Tibial artery (tissue), 4 donors: ENCODE results near the gene RASA3.
A peak's percentile ranks its signal among the peaks of the same experiment; 100 is the strongest.

Experiments used
- DNase-seq, 2 donors: peaks; one replicate each; pipeline ENCODE4 v3.0.0-alpha.2; 2019
- H3K27ac ChIP-seq, 2 donors: fragments of 200-600 bp; sonication (generic) in 1 of 2; 1 replicate in 1 of 2; 2 replicates in 1 of 2; pipeline ENCODE4 v1.5.1; 2018 to 2019; ENCODE audit warnings: mild to moderate bottlenecking in 1 of 2
- H3K27me3 ChIP-seq, 2 donors: fragments of 200-600 bp; sonication (generic) in 1 of 2; one replicate each; pipeline versions ENCODE4 v1.5.1 to v1.6.0; 2016 to 2019
- H3K36me3 ChIP-seq, 3 donors: fragments of 200-600 bp; sonication (generic) in 2 of 3; one replicate each; pipeline ENCODE4 v1.5.1; 2016 to 2019; ENCODE audit warnings: mild to moderate bottlenecking in 2 of 3
- H3K4me1 ChIP-seq, 4 donors: fragments of 200-600 bp; sonication (generic) in 2 of 4; 1 replicate in 3 of 4; 2 replicates in 1 of 4; pipeline ENCODE4 v1.5.1; 2016 to 2019
- H3K4me3 ChIP-seq, 2 donors: fragments of 200-600 bp; sonication (generic) in 1 of 2; 1 replicate in 1 of 2; 2 replicates in 1 of 2; pipeline ENCODE4 v1.5.1; 2018 to 2019; ENCODE audit warnings: mild to moderate bottlenecking in 2 of 2
- H3K9me3 ChIP-seq, 3 donors: fragments of 200-600 bp; sonication (generic) in 1 of 3; one replicate each; pipeline ENCODE4 v1.5.1; 2016 to 2019
- intact Hi-C: fragments of 100-400 bp; cut with DNase I; formaldehyde crosslinking; loops from one replicate; pipeline ENCODE4 v1.15.0; 2023; ENCODE audit warnings: low total_unique reads
- TF ChIP-seq, protein P1 (sequence below), 2 experiments: fragments of 200-600 bp in 1 of 2; fragments of 450-650 bp in 1 of 2; IDR thresholded peaks; one replicate each; pipeline ENCODE4 v1.5.1; 2017 to 2019; ENCODE audit warnings: antibody characterized with exemption in 2 of 2, mild to moderate bottlenecking in 1 of 2, moderate library complexity in 1 of 2

Gene RASA3

DNA sequence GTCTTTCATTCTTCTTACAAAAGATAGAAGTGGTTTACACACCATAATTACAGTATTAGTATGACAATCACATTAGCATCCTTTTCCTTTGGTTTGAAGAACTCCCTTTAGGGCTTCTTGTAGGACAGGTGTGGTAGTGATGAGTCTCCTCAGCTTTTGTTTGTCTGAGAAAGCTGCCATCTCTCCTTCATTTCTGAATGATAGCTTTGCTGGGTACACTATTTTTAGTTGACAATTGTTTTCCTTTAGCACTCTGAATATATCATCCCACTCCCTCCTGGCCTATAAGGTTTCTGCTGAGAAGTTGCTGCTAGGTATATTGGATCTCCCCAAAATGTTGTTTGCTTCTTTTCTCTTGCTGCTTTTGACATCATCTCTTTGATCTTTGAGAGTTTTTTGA lies 39.3 kb downstream of the RASA3 start:
- TF ChIP-seq, protein P1, sequence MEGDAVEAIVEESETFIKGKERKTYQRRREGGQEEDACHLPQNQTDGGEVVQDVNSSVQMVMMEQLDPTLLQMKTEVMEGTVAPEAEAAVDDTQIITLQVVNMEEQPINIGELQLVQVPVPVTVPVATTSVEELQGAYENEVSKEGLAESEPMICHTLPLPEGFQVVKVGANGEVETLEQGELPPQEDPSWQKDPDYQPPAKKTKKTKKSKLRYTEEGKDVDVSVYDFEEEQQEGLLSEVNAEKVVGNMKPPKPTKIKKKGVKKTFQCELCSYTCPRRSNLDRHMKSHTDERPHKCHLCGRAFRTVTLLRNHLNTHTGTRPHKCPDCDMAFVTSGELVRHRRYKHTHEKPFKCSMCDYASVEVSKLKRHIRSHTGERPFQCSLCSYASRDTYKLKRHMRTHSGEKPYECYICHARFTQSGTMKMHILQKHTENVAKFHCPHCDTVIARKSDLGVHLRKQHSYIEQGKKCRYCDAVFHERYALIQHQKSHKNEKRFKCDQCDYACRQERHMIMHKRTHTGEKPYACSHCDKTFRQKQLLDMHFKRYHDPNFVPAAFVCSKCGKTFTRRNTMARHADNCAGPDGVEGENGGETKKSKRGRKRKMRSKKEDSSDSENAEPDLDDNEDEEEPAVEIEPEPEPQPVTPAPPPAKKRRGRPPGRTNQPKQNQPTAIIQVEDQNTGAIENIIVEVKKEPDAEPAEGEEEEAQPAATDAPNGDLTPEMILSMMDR (IDR thresholded peaks at IDR 0.05): no peak
- DNase-seq: no peak
- peaks cover 0 to 3% (median under 1%) of the 10 kb centered on the region in 4 donors for H3K4me1 ChIP-seq
- no peak overlapping the region for H3K27ac ChIP-seq
- no peaks in the 10 kb centered on the region for H3K27me3 ChIP-seq
- no peaks in the 10 kb centered on the region for H3K36me3 ChIP-seq
- intact Hi-C loops: no loop called here
- H3K4me3 ChIP-seq: no peak overlapping the region
- no peaks in the 10 kb centered on the region for H3K9me3 ChIP-seq

DNA sequence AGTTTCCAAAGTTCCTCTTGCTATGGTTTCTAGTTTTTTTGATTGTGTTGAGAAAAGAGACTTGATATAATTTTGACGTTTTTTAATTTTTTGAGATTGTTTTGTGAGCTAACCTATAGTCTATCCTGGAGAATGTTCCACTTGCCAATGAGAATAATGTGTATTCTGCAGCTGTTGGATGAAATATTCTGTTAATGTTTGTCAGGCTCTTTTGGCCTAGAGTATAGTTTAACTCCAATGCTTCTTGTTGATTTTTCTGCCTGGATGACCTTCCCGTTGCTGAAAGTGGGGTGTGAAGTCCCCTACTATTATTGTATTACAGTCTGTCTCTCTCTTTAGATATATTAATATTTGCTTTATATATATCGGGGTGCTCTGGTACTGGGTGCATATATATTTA lies 40.0 kb downstream of the RASA3 start:
- Histone ChIP-seq H3K4me1 (no peaks in the 10 kb centered on the region), H3K27me3 (no peaks in the 10 kb centered on the region), H3K9me3 (no peaks in the 10 kb centered on the region), H3K4me3 (no peak overlapping the region), H3K36me3 (peaks cover 0 to 2% (median 0%) of the 10 kb centered on the region in 3 donors), H3K27ac (no peak overlapping the region)
- intact Hi-C loops: no loop called here
- TF ChIP-seq, protein P1 (IDR thresholded peaks at IDR 0.05): no peak
- DNase-seq: no peak

DNA sequence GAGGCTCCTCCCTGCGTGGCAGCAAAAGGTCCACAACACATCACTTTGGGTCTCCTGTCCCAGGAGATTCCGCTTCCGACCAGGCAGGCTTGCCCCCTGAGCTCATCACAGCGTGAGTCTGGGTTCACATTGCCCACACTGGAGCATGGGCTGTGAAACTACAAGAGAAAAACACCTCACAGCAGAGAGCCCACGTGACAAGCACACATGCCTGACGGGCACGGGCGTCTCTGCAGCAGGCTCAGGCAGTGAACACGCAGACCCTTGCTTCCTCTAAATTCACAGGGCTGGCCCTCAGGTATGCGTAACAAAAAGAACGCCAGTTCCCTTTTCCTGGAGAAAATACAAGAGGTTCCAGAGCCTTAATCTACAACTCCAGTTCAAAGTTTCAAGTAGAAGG lies 41.9 kb downstream of the RASA3 start:
- DNase-seq: peak in 1 of 2 donors; percentile 52
- Histone ChIP-seq H3K9me3 (no peaks in the 10 kb centered on the region), H3K4me3 (no peak overlapping the region), H3K36me3 (peaks cover 0 to 3% (median 0%) of the 10 kb centered on the region in 3 donors), H3K4me1 (no peaks in the 10 kb centered on the region), H3K27ac (no peak overlapping the region), H3K27me3 (no peaks in the 10 kb centered on the region)
- TF ChIP-seq, protein P1 (IDR thresholded peaks at IDR 0.05): no peak
- intact Hi-C loops: no loop called here

DNA sequence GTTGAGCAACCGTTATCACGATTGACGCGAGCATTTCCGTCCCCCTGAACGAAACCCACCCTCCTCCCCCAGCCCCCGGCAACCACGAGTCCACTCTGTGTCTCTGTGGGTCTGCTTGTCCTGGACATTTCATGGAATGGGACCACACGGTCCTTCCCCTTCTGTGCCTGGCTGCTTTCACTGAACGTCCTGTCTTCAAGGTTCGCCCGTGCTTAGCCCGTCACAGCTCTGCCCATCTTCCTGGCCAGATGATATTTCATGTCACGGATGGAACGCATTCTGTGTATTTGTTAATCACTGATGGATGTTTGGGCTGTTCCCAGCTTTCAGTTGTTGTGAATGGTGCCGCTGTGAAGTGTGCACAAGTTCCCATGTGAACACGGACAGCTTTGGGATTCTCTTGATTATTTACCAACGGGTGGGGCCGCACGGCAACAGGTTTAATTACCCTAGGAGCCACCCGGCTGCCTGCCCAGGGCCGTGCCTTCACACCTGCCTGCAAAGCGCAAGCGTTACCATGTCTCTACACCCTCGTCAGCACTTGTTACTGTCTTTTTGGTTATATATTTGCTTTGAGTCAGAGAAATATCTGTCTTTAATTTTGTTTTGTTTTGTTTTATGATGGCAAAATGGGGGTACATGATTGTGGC lies 42.5 kb downstream of the RASA3 start:
- TF ChIP-seq, protein P1 (IDR thresholded peaks at IDR 0.05): no peak
- Histone ChIP-seq H3K27ac (no peak overlapping the region), H3K36me3 (peaks cover 0 to 3% (median 0%) of the 10 kb centered on the region in 3 donors), H3K27me3 (no peaks in the 10 kb centered on the region), H3K4me3 (no peak overlapping the region), H3K9me3 (no peaks in the 10 kb centered on the region), H3K4me1 (no peaks in the 10 kb centered on the region)
- intact Hi-C loops: no loop called here
- DNase-seq: peak in 1 of 2 donors; percentile 25

DNA sequence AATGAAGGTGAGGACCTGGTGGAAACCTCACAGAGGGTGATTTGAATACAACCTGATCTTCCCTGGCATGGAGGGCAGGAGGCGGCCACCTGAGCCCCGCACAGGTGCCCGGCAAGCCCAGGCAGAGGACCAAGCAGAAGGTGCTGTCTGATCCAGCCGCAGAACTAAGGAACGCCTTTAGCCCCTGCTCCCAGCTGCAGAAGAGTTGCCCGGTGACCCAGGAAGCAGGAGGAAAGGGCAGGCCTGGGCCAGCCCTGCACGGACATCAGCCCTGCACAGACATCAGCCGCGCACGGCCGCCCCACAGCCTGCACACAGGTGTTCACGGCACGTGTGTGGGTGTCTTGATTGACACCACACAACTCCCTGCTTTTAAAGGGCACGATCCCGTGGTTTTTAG lies 43.1 kb downstream of the RASA3 start:
- Histone ChIP-seq H3K36me3 (peaks cover 0 to 3% (median 0%) of the 10 kb centered on the region in 3 donors), H3K27me3 (no peaks in the 10 kb centered on the region), H3K4me1 (no peaks in the 10 kb centered on the region), H3K4me3 (no peak overlapping the region), H3K27ac (no peak overlapping the region), H3K9me3 (no peaks in the 10 kb centered on the region)
- DNase-seq: peak in 1 of 2 donors; percentile 57
- intact Hi-C loops: no loop called here
- TF ChIP-seq, protein P1 (IDR thresholded peaks at IDR 0.05): no peak
